ENCODE measurements around the gene ERH.
A peak's percentile ranks its signal among the peaks of the same experiment; 100 is the strongest.

ERH gene

DNA sequence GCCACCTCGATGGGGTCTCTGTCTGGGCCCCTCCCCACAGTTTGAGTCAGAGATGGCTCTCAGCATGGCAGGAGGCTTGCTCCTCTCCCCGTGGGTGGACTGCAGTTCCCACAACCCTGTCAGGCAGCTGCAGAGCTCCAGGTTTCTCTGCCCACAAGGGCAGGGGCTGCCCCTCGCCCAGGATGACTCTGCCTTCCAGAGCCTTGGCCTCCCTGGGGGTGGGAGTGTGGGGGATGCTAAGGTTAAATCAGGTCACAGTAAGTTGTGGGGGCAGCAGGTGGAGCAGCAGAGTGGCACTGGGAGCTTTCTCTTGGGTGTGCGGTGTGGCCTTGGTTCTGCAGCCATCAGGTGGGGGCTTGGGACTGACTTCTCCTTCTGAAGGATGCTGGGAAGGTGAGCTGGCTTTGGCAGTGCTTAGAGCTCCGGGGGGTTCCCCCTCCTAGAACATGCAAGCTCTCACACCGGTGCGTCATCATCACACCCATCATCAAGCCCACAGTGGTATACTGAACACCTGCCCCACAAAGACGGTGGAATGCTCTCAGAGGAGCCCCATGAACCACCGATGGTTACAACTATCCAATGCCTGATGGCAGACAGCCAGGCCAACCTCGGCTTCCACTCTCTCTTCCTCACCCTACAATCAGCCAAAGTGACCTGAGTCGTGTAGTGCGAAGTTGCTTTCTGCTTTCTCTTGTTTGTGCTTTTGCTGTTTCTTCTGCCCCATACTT, 39.7 kb downstream of the ERH start:
- H3K27ac ChIP-seq: peak overlapping the region in 1 of 21 experiments; percentile 46
- H3K4me3 ChIP-seq: no peak overlapping the region

DNA sequence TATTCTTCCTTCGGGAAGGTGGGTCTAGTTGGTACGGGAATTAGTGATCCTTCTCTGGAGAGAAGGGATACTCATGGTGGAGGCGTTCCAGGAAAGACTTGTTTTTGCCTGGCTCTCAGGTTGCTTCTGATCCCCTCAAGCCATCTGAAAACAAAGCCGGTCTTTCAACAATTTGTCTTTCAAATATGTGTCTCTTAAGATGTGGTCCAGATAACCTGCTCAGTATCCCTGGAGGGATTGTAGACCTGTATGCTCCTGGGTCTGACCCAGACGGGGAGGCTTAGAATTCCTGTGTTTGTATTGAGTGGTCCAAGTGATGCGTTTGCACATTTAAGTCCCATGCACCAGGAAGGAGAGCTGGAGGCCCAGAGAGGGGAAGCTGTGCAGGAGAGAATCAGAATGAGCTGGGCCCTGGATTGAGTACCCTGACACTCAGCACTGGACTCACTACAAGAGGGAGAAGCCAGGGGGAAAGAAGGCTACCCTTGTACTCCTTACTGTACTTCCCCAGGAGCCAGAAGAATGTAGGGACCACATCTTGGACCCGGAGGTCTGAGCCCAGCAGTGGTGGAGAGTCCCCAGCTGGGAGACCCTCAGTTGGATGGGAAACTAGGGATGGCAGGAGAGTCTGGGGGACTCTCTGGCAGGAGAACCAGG, 40.4 kb downstream of the ERH start:
- H3K27ac ChIP-seq: peak overlapping the region in 1 of 21 experiments; percentile 62
- H3K4me3 ChIP-seq: no peak overlapping the region

DNA sequence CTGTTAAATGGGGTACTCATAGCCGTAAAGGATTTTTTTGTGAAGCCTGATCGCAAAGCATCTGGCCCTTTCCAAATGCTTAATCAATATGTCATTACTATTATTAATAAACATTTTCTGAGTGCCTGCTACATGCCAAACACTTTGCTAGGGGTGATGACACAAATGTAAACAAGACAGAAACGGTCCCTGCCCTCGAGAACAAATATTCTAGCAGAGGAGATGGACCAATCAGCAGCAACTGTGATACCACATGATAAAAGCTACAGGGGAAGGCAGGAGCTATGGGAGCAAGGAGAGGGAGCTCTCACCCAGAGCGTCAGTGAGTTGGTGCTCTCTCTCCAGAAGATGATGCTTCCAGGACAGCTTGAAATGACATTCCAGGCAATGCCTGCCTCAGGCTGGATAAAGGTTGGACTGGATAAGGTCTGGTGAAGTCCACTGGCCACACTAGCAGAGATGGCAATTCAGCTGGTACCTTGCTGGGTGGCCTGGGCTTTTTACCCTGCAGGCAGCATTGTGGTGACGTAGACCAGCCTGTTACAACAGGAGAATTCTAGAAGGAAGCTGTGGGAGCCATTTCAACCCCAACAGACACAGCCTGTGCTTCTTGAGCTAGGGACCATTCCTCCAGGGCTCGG, 41.1 kb downstream of the ERH start:
- peak overlapping the region in 1 of 21 experiments; percentile 62 for H3K27ac ChIP-seq
- H3K4me3 ChIP-seq: no peak overlapping the region

DNA sequence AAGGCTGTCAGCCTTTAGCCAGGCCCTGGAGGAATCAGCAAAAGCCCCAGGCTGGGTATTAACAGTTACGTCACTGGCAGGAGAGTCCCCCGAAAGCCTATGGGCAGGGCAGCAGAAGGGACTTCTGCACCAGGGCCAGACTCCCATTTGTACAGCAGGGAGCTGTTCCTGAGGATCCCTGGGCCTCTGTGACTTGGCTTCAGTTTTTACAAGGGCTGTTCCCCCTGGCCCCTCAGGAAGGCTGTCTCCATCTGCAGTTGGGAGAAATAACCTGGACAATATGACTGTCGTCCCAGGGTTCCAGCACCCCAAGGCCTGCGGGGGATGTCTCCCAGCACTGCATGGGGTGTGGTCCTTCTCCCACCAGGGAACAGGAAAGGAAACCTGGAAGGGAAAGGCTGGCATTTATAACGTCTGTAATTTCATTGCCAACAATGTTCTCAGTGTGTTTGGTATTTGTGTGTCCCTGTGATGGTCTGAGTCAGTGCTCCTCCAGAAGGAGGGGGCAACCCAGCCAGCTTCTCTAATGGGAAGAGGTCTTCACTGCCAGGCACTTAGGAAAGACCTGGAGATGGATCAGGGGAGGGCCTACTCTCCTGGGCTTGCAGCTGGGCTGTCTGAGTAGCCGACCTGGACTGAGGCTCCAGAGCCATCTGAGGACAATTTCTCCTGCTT, 42.4 kb downstream of the ERH start:
- H3K27ac ChIP-seq: peak overlapping the region in 9 of 21 experiments; percentile 5 to 82 (median 68)
- no peak overlapping the region for H3K4me3 ChIP-seq

DNA sequence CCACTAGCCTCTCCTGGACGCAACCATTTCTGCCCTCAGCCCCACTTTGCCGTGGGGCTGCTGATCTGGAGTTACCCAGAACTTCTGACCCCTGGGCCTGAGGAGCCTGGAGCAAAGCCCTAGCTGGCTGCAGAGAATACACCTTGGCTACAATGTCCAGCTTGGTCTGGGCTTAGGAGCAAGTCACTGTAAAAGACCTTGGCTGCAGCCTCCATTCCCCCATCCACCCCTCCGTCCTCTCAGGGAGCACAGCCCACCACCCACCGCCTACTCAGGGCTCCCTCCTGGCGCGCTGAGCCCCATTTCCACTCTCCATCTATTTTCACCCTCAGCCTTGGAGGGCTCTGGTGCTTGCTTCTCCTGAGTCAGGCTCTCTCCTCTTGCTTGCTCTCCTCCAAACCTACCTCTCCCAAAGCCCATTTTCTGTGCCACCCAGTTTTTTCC, 42.9 kb downstream of the ERH start:
- Histone ChIP-seq H3K27ac (peak overlapping the region in 12 of 21 experiments; percentile 1 to 82 (median 52)), H3K4me3 (no peak overlapping the region)

DNA sequence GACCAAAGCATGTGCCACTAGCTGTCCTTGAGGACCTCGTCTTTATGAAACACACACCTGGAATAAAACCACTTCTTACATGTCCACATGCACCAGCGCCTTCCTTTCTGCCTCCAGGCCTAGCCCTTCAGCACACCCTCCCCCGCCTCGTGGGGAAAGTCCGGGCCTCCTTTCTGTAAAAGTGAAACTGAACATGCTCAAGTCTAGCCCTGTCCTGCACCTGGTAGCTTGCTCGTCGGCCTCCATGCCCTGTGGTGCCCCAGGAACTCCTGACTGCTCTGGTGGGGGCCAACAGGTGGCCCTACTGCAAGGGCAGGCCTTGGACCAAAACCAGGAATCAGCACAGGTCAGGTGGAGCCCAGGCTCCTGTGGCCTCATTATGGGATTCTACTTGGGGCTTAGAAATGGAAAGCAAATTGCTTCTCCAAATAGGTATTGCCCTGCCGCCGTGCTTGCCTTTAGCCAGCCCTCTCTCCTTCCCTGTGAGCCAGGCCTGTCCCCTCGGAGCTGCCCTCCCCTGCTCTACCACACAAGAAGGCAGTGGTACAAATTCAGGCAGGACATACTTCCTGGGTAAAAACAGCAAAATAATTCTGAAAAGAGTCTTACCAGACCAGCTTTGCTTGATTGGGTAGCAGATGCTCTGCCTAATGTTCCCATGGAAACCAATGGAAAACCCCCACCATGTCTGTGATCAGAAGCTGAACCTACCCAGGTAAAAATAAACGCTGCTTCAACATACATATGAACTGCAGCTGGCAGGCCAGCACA, 43.5 kb downstream of the ERH start:
- H3K27ac ChIP-seq: peak overlapping the region in 16 of 21 experiments; percentile 1 to 82 (median 47)
- H3K4me3 ChIP-seq: no peak overlapping the region

DNA sequence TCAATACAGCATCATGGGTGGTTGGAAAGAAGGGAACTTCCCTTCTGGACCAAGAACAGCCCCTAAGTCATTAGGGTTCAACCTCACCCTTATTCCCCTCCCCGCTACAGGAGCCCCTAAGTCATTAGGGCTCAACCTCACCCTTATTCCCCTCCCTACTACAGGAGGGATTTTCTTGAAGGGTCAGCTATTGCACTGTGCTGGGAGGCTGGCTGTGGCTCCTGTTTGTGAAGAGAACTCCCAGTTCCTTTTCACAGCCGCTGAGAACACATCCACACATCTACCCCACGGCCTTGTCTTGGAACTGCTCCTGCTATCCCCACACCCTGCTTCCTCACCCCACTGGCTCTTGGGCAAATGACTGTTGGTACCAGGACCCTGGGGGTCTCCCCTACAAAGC, 44.9 kb downstream of the ERH start:
- Histone ChIP-seq H3K27ac (no peak overlapping the region), H3K4me3 (no peak overlapping the region)

DNA sequence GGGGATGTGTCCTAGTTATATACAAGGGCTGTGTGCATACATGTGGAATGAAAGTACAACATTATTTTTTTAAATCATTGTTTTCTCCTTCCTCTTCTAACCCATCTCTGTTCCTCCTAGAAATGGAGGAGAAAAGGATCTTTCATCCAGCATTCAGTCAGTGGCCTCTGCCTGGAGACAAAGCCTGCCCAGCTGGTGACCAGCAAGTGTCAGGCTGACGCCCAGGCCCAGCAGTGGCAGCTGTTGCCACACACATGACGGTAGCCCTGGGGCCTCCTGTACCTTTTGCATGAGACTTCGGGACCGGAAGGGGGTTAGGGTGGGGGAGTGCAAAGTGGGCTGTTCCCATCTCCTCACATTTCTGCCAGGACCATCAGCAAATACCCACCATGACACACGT, 46.2 kb downstream of the ERH start:
- Histone ChIP-seq H3K4me3 (no peak overlapping the region), H3K27ac (no peak overlapping the region)

DNA sequence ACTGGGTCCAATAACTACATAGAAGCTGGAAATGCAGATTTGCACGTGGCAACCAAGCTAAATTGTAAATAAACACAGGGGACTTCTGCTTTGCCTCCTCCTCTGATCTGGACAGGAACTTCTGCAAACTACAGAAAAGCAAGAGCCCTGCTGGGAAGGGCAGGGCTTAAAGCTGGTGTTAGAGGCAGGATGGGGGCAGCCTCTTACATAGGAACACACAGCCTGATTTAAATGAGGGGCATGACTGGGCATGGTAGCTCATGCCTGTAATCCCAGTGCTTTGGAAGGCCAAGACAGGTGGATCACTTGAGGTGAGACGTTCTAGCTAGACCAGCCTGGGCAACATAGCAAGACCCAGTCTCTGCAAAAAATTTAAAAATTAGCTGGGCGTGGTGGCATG, 46.7 kb downstream of the ERH start:
- H3K27ac ChIP-seq: no peak overlapping the region
- no peak overlapping the region for H3K4me3 ChIP-seq

DNA sequence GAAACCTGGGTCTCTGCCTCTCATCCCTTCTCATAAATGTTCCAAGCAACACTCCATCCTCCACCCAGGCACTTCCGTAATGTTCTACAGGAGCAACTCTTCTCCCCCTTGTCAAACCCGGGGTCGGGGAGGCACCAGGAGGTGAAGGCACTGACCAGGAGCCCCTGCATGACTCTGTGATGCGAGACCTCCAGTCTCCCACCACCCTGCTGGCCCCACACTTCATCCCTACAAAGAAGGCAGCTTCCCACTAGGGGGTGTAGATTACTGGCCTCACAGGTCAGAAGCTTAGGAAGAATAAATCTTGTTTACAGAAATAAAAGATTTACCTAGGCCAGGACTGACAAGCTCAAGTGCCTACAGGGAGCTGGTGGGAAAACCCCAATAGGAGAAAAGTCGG, 47.2 kb downstream of the ERH start:
- Histone ChIP-seq H3K27ac (no peak overlapping the region), H3K4me3 (no peak overlapping the region)

DNA sequence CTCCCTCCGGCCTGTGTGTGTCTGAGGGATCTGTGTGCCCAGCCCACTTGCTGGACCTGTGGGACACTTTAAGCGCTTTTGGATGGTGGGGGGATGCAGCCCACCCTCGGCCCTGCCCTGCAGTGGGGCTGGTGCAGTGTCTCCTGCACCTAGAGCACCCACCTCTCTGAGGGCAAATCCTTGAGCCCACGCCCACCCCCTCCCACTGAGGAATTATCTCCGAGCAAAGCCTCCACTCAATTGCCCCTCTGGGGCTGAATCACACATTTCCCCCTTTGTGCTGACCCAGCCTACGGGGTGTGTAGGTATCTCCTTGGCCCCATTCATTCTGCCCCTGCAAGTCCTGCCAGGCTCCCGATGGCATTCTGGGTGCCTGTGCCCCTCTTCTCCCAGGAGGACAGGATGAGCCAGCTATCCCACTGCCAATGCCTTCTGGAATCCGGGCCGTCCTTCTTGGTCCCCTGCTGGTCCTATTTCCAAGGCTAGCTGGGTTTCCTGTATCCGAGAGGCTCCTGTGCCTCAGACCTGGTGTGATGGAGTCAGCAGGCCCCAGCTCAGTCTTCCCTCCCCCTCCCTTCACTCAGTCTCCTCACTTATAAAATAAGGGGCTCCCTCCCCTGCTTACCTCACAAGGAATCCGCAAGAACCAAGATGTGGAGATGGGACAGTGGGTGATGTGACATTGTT, 48.9 kb downstream of the ERH start:
- no peak overlapping the region for H3K4me3 ChIP-seq
- H3K27ac ChIP-seq: no peak overlapping the region

DNA sequence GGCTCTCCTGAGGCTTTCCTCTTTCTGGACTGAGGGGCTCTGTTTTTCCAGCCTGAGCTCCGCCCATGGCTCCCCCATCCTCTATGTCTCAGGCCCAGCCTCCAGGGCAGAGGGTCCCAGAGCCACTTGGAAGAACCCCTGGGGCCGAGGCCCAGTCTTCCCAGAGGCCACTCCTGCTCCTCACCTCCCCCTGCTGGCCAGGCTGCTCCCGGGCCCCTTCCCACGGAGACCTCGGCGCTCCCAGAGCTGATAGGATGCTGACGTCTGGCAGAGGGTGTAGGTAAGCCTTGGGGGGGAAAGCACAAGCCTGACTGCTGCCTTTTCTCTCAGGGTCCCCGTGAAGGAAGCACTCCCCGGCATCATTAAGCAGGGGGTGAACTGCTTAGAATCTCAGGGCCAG, 51.4 kb downstream of the ERH start:
- Histone ChIP-seq H3K27ac (no peak overlapping the region), H3K4me3 (no peak overlapping the region)

DNA sequence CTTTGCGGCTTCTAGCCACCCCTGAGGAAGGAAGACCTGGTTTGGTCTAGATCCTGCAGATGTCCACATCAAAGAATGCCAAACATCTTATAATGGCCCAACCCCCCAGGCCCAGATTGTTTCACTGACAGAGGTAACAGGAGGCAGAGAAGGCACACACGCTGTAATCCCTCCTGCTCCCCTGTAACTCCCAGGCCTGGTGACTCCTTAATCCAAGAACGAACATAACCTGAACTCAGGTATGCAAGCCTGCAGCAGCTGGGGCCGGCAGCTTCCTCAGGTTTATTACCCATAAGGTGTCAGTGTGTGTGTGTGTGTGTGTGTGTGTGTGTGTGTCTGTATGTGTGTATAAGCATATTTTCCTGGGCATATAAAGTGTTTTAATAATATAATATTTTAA, 52.7 kb downstream of the ERH start:
- H3K27ac ChIP-seq: no peak overlapping the region
- no peak overlapping the region for H3K4me3 ChIP-seq

DNA sequence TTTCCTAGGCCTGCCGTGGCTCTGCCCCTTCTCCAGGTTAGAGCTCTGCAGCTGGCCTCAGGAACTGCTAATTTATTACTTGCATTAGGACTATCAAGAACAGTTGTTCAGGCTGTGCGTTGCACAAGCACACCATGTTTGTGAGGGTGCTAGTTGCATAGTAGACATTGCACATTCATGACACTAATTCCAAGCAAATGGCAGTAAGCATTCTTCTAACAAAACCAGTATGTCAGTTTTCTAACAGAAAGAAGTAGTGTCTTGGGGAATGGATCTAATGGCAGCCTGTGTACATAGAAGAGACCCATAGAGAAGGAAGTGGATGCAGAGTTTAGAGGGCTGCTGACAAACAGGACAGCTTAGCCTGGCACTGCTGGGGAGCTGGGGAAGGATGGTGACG, 53.9 kb downstream of the ERH start:
- Histone ChIP-seq H3K27ac (no peak overlapping the region), H3K4me3 (no peak overlapping the region)

DNA sequence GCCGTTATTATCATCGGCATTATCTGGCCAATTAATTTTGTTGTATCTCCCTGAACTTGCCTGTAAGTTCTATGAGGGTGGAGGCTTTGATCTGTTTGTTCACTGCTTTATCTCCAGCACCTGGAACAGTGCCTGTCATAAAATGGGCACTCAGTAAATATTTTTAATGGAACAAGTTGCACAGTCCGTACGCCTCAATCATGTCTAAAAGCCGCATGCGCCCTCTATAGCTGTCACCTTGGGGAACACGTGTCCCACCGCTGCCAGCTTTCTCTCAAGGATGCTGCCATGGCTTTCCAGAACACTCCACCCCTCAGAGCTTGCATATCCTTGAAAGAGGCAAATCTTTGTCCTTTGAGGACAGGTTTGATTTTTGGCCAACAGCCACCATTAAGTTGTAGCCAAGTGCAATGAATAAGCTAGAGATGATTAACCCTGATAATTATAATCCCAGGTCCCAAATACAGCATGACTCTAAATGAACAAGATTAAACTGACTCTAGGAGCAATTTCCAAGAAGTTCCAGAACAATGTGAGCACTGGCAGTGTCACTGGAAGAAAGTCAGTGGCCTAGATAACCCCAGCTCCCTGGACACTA, 55.1 kb downstream of the ERH start:
- no peak overlapping the region for H3K27ac ChIP-seq
- no peak overlapping the region for H3K4me3 ChIP-seq

DNA sequence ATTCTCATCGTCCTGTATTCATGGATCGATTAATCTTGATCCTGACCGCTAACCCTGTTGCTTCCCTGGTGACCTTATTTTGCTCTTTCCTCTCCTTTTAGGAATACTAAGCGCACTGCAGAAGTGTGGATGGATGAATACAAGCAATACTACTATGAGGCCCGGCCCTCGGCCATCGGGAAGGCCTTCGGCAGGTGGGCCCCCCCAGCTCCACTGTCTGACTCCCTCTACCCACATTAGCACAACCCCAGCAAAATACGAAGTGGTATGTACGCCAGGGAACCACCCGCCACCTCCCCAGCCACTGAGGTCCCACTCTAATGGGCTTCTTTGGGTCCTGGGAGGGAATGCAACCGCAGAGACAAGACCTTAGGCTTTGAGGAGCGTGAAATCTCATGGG, 58.7 kb downstream of the ERH start:
- no peak overlapping the region for H3K4me3 ChIP-seq
- H3K27ac ChIP-seq: no peak overlapping the region

DNA sequence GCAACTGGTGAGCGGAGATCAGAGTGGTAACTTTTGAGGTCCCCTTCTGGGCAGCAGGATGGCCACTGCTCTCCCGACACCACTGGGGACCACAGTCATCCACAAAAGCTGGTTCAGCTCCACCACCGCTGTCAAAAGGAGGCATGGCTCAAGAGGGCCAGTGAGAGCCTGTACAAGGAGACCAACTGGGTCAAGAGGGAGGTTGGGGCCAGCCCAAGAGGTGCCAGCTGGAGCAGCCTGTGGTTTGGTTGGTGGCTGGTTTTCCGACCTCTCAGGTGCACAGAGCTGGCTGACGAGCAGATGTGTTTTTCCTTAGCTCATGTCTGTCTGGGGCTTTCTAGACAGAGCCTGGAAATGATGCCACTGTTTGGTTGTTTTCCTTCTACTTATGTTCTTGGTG, 60.1 kb downstream of the ERH start:
- Histone ChIP-seq H3K4me3 (no peak overlapping the region), H3K27ac (no peak overlapping the region)

DNA sequence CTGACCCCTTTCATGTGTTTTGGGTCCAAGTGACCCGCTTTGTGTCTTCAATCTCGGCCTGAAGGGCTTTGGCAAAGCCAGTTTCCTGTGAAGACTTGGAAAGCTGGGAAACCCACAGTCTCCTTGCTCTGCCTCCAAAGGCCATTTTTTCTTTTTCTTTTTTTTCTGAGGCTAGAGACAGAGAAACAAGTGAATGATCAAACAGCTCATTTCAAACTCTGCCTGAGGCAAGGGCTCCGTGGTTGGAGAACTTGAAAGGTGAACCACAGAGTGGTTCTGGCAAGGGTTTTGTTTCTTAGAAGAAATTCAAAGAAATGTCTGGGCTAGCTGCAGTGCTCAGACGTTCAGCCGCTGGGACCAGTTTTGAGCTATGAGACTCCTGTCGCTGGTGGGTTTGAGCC, 62.7 kb downstream of the ERH start:
- peak overlapping the region in 5 of 21 experiments; percentile 17 to 65 (median 45) for H3K27ac ChIP-seq
- no peak overlapping the region for H3K4me3 ChIP-seq

DNA sequence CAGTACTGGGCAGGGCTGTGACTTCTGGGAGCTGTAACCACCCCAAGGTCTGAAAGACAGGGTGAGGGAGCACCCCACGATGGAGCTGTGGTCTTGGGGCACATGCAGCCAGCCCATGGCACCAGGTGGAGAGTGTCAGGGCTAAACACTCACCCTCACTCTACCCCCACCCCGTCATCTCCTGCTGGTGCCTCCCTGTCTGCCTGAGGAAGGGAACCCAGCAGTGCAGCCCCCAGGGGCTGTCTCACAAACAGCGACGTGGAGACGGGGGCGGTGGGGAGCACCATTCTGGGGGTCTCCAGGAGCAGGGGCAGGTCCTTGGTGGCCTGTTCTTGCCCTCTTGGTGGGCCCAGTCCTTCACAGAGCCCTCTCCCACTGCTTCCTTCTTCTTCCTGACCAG, 63.5 kb downstream of the ERH start:
- Histone ChIP-seq H3K4me3 (no peak overlapping the region), H3K27ac (peak overlapping the region in 1 of 21 experiments; percentile 23)

All from skin epidermis (tissue), 12 donors.